ENCODE results near the gene FRMPD4.

Gene FRMPD4

GRCh38 chrX:12307961-12308360 lies 169.7 kb downstream of the FRMPD4 start:
- DNase-seq = no peak

GRCh38 chrX:12308420-12308819 lies 170.1 kb downstream of the FRMPD4 start:
- no peak for DNase-seq

- no peak for DNase-seq
Observed at GRCh38 chrX:12309040-12309743, 170.9 kb downstream of the FRMPD4 start.

GRCh38 chrX:12309744-12310076 lies 171.4 kb downstream of the FRMPD4 start:
- no peak for DNase-seq

DNA sequence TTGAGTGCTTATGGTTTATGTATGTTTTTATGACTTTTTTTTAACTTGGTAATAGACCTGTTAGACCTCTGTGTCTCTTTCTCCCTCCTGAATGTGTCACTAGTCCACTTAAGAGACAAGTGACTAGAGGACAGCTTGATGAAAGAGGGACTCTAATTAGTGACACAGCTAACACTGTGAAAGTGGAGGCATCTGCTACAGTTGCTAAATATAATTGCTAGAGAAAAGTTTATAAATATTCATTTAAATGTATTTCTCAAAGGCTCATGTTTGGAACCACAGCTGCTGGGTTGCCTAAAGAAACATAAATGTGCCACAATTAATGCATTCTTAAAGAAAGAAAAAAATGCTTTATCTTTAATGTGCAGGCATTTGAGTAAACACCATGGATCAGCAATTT lies 176.4 kb downstream of the FRMPD4 start:
- DNase-seq = no peak

DNA sequence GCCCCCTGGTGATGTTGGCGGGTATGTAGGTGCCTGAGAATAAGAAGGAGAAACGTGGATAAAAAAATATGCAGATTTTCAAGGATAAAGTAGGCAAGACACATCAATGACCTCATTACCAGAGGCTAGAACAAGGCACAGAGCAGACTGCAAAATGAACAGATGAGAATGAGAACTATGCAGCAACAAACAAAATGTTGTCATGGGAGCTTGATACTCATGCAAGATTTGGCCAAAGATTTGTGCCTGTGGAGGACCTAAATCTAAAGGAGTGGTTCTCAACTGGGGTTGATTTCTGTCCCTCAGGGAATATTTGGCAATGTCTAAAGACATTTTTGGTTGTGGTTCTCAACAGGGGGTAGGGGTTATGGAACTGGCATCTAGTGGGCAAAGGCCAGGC lies 177.3 kb downstream of the FRMPD4 start:
- DNase-seq = no peak

GRCh38 chrX:12319003-12319519 lies 180.8 kb downstream of the FRMPD4 start:
- DNase-seq = no peak

- no peak for DNase-seq
Observed at GRCh38 chrX:12319992-12320391, 181.7 kb downstream of the FRMPD4 start.

- DNase-seq = no peak
Observed at GRCh38 chrX:12322031-12322430, 183.8 kb downstream of the FRMPD4 start.

- DNase-seq = no peak
Observed at GRCh38 chrX:12325171-12325570, 186.9 kb downstream of the FRMPD4 start.

DNA sequence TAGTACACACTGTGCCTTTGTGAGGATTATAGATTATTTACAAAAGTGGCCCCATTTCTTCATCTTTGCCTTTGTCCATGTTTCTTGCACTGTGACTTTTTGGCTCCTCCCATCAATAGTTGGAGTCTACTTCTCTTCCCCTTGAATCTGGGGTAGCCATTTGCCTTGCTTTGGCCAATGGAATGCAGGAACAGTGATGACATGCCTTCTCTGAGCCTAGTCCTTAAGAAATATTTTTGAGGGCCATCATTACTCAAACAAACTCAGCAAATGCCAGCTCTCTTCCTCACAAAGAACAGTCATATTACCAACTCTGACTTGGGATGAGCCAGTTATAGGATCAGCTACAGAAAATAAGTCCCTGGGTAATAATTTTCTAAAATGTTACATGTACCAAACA lies 189.6 kb downstream of the FRMPD4 start:
- DNase-seq = no peak

- DNase-seq = no peak
Observed at GRCh38 chrX:12329476-12329875, 191.2 kb downstream of the FRMPD4 start.

DNA sequence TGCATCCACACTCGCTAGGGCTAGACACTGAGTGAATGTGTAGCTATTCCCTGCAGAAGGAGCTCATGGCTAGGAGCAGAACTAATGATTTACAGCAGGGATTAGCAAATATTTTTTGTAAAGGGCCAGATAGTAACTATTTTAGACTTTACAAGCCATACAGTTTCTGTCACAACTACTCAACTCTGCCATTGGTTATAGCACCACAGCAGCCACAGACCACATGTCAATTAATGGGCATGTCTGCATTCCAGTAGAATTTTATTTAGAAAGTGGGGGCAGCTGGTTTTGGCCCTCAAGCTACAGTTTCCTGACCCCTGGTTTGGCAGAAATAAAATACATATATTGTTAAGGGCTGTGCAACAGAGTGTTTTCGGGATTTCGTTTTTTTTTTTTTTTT lies 192.6 kb downstream of the FRMPD4 start:
- no peak for DNase-seq

DNA sequence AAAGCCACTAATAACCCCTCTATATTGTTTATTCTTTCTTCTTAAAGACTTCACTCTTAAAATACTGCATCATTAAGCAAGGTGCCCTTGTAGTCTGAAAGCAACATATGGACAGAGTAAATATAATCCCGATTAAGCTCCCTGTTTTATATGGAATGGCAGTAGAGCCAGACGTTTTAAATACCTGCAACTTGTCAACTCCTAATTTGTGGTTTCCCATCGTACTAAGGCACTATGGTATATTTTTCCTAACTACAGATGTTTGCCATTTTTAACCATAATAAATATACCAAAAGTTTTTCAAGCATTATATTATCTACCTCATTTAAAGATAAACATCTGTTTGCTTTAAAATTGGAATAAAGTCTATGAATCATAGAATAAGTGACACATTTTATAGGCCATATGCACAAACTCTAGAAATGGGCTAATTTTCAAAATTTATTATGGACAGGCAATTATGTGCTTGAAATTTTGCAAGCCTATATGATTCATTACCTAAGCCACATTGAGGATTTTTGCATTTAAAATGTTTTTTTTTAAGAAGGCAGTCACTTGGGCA lies 194.6 kb downstream of the FRMPD4 start:
- no peak for DNase-seq

DNA sequence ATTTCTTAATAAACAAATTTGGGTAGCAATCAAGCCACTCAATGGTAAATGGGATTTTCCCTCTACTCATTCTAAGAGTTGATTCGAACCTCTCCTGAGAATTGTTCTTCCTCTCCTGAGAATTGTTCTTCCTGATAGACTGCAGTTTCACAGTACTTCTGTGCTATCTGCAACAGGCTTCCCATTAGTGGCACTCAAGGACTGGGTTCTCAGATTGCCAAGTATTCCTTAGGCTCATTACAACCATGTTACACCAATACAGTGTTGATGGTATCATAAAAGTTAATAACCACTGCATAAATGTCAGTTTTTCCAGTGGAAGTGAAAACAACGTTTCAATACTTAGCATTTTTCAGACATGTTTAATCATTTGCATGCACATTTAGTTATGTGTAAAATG lies 201.6 kb downstream of the FRMPD4 start:
- no peak for DNase-seq

DNA sequence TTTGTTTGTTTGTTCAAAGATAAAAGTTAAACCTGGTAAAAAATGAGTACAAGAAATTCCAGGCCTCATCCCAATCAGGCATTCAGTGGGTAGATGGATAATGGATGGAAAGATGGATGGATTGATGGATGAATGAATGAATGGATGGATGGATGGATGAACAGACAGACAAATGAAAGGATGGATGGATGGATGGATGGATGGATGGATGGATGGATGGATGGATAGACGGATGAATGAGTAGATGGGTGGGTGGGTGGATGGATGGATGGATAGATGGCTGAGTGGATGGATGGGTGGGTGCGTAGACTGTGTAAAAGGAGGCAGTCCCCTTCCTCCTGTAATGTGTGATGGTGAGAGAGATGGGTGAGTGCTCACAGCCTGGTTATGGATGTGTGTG lies 206.7 kb downstream of the FRMPD4 start:
- no peak for DNase-seq

DNA sequence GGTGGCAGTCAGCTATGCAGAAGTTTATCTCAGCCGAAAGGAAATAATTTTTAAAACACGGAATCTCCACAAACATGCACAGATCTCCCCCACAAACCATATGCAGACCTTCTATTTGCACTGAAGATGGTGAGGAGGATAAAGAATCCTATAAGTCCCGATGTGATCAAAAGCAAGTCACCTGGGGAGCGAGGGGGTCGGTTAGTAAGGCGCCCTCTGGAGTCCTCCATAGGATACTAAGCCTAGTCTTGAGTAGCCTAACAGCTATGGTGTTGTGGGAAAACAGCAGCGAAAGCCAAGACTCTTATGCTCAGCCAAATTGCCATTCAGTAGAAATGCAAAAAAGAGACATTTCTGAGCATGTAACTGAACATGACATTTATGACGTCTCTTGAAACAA lies 210.9 kb downstream of the FRMPD4 start:
- DNase-seq = no peak

- DNase-seq = no peak
Observed at GRCh38 chrX:12352922-12353321, 214.6 kb downstream of the FRMPD4 start.

DNA sequence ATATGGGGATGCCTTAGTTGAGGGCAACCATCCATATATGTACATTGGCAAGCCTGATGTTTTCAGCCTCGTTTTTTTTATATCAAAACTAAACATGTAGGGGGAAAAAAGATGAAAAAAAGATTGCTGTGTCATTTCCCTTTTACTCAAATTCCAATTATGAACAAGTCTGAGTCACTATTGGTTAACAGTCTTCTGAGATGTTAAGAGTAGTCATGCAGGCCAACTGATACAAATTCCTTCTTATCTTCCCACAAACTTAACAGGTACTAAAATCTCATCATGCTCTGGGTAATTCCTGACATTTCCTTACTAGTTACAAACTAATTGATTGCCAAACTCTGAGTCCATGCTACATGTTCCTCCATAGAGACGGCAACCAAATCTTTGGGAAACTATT lies 222.1 kb downstream of the FRMPD4 start:
- DNase-seq = no peak

- no peak for DNase-seq
Observed at GRCh38 chrX:12360986-12361598, 222.8 kb downstream of the FRMPD4 start.

DNA sequence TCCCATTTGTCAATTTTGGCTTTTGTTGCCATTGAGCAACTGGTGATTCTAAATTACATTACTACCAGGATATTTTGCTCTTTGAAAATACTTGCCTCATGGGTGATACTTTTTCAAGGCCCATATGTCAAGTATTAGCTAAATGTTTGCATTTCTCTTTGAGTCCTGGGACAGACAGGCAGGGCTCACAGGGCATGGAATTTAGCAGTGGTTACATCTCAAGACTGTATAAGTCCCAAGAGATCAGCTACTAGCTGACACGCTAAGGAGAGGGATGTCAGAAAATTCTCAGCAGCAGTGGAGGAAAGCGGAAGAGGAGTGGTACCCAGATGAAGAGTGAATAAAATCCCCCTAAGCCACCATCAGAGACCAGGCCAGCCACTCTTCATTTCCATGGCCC lies 224.9 kb downstream of the FRMPD4 start:
- DNase-seq = no peak

GRCh38 chrX:12366440-12366839 lies 228.2 kb downstream of the FRMPD4 start:
- DNase-seq = no peak

- no peak for DNase-seq
Observed at GRCh38 chrX:12367254-12367653, 229.0 kb downstream of the FRMPD4 start.

- no peak for DNase-seq
Observed at GRCh38 chrX:12370497-12370986, 232.3 kb downstream of the FRMPD4 start.

All from activated T-cell treated with anti-CD3 and anti-CD28 coated beads for 4 hours (primary cell).